GM12892 (cell line): ENCODE measurements around the gene SSRP1.

Experiments used
- POLR2A ChIP-seq: IDR thresholded peaks from 2 replicates; pipeline ENCODE4 v1.6.1; 2011; ENCODE audit warnings: low read depth, low read length, control low read depth
- POLR2AphosphoS5 ChIP-seq: IDR thresholded peaks from 2 replicates; pipeline ENCODE4 v1.6.1; 2011; ENCODE audit warnings: low read depth, low read length, control low read depth
- TAF1 ChIP-seq: IDR thresholded peaks from 2 replicates; pipeline ENCODE4 v1.6.1; 2011; ENCODE audit warnings: low read depth, mild to moderate bottlenecking, control low read depth, low read length, borderline replicate concordance

DNA sequence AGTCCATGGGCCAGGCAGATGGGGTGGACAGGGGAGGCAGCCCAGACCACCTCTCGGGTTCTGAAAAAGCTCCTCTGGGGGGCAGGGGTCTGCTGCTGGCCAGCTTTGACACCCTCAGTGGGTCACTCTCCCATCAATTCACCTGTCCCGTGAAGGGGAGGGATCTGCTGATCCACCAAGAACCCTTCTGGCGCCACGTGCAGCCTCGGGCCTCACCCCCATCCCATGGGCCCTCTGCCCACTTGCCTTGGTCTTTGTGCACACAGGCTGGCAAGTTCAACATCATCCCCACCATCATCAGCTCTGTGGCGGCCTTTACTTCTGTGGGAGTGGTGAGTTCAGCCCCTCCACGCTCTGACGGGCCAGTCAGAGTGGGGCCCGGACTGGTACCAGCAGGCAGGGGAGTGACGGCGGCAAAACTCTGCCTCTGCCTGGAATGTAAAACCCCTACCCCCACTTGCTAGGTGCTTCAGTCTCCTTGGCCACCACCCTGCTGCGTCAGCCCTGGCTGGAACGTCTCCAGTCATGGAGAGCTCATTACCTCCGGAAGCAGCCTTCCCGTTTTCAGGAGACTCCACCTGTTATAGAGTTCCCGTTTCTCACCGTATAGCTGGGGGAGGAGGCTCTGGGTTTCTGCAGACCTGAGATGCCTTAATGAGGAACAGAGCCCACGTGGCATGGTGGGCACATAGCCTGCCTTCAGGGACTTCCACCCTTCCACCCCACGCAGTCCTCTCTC, 32.6 kb upstream of the SSRP1 start:
- TF ChIP-seq TAF1 (no peak), POLR2AphosphoS5 (no peak), POLR2A (no peak)
